GM12878 (cell line): ENCODE results near the gene SP3. TPM values are rescaled to one million over a fixed set of nuclear protein-coding genes. Genes with fewer than 3 reads are reported as not detected.

ENCODE experiments used
- ATAC-seq: fragments of 200-7000 bp; cut with Tn5 transposase; 3 replicates; pipeline ENCODE4 v1.9.1; 2020; ENCODE audit warnings: mild to moderate bottlenecking, moderate library complexity
- BruUV-seq: library from RNA; stranded (reverse); fragments of 400-500 nt; replicated peaks from 2 replicates; lab custom pipeline; 2021; lab: Mats Ljungman, UMichigan
- CTCF ChIA-PET: fragments of 300-600 bp; sonication (Branson Sonifier 250); formaldehyde crosslinking; extraction: SDS; loops from one replicate; lab custom pipeline; 2021; ENCODE audit warnings: inconsistent platforms; lab: Yijun Ruan, JAX
- POLR2A ChIA-PET: fragments of 350-600 bp; formaldehyde crosslinking; extraction: SDS; loops from one replicate; lab custom pipeline; 2021; ENCODE audit warnings: inconsistent platforms; lab: Charles Lee
- RAD21 ChIA-PET: fragments of 300-600 bp; sonication (Branson Sonifier 250); formaldehyde crosslinking; loops from one replicate; lab custom pipeline; 2023; ENCODE audit warnings: antibody characterized with exemption; ENCODE audit not compliant: unreplicated experiment; lab: Charles Lee
- SMC1A ChIA-PET: fragments of 300-600 bp; sonication (Branson Sonifier 250); formaldehyde crosslinking; loops from one replicate; lab custom pipeline; 2023; ENCODE audit not compliant: unreplicated experiment, uncharacterized antibody; lab: Charles Lee
- DNase-seq: peaks from one replicate; pipeline ENCODE4 v3.0.0-alpha.2; 2011; ENCODE audit warnings: low read depth, low spot score
- FAIRE-seq: peaks from 3 replicates; lab custom pipeline; 2011; peaks lifted over from hg19 to GRCh38; lab: Jason Lieb, UNC
- H2AFZ ChIP-seq: 2 replicates; pipeline ENCODE4 v1.6.0; 2011; ENCODE audit warnings: low read depth, low read length, control low read depth; ENCODE audit not compliant: control insufficient read depth
- H3K27ac ChIP-seq: 2 replicates; pipeline ENCODE4 v1.5.1; 2011; ENCODE audit warnings: control low read depth; ENCODE audit not compliant: control insufficient read depth, insufficient read depth
- H3K27me3 ChIP-seq, 2 experiments: replicated peaks in 1 of 2; 2 replicates each; pipeline versions ENCODE4 v1.6.0 to v1.6.1; 2011; ENCODE audit warnings: low read length in 1 of 2; ENCODE audit not compliant: control insufficient read depth in 2 of 2, insufficient read depth in 2 of 2
- H3K36me3 ChIP-seq, 2 experiments: 2 replicates each; pipeline ENCODE4 v1.5.1; 2011; ENCODE audit warnings: low read length in 1 of 2; ENCODE audit not compliant: control insufficient read depth in 2 of 2, insufficient read depth in 2 of 2
- H3K4me1 ChIP-seq: 2 replicates; pipeline ENCODE4 v1.6.1; 2011; ENCODE audit warnings: mild to moderate bottlenecking, low read length, moderate library complexity, mixed read lengths; ENCODE audit not compliant: control insufficient read depth, insufficient read depth
- H3K4me2 ChIP-seq: 2 replicates; pipeline ENCODE4 v1.6.0; 2011; ENCODE audit warnings: control low read depth; ENCODE audit not compliant: control insufficient read depth, insufficient read depth
- H3K4me3 ChIP-seq: fragments of 200-600 bp; sonication (generic); 2 replicates; pipeline ENCODE4 v1.5.1; 2016
- H3K79me2 ChIP-seq: 2 replicates; pipeline ENCODE4 v1.6.0; 2011; ENCODE audit warnings: low read length; ENCODE audit not compliant: control insufficient read depth, insufficient read depth
- H3K9ac ChIP-seq: 2 replicates; pipeline ENCODE4 v1.8.0; 2011; ENCODE audit warnings: low read length, control low read depth, mixed read lengths; ENCODE audit not compliant: control insufficient read depth, insufficient read depth
- H3K9me3 ChIP-seq: replicated peaks from 3 replicates; pipeline ENCODE4 v1.5.1; 2011; ENCODE audit warnings: mild to moderate bottlenecking, low read length; ENCODE audit not compliant: control insufficient read depth, insufficient read depth
- H4K20me1 ChIP-seq: 2 replicates; pipeline ENCODE4 v1.6.0; 2011; ENCODE audit not compliant: control insufficient read depth, insufficient read depth
- BCL11A ChIP-seq: IDR thresholded peaks from 2 replicates; pipeline ENCODE4 v1.6.1; 2011; ENCODE audit warnings: low read depth, low read length
- BHLHE40 ChIP-seq, 2 experiments: fragments of 450-650 bp in 1 of 2; IDR thresholded peaks; 2 replicates each; pipeline ENCODE4 v1.6.1; 2011 to 2017; ENCODE audit warnings: low read depth in 2 of 2, borderline replicate concordance in 1 of 2, improper control_type of control experiment in 1 of 2, low read length in 1 of 2, mild to moderate bottlenecking in 1 of 2
- CREB1 ChIP-seq: IDR thresholded peaks from 2 replicates; pipeline ENCODE4 v1.6.1; 2012; ENCODE audit warnings: low read depth, mild to moderate bottlenecking, inconsistent platforms
- ETV6 ChIP-seq, 2 experiments: fragments of 450-650 bp in 1 of 2; IDR thresholded peaks in 1 of 2; conservative IDR thresholded peaks in 1 of 2; 2 replicates each; pipeline ENCODE4 v1.6.1; 2014; ENCODE audit warnings: antibody characterized with exemption in 1 of 2, borderline replicate concordance in 1 of 2, low read depth in 1 of 2, mild to moderate bottlenecking in 1 of 2, moderate library complexity in 1 of 2
- EZH2 ChIP-seq: IDR thresholded peaks from 2 replicates; pipeline ENCODE4 v1.6.1; 2012; ENCODE audit warnings: low read depth, mild to moderate bottlenecking, control low read depth, inconsistent platforms, low read length, borderline replicate concordance; ENCODE audit not compliant: control insufficient read depth
- IKZF2 ChIP-seq, 2 experiments: fragments of 450-650 bp; IDR thresholded peaks; 2 replicates each; pipeline ENCODE4 v1.6.1; 2017; ENCODE audit warnings: mild to moderate bottlenecking in 2 of 2, moderate library complexity in 2 of 2
- KLF5 ChIP-seq: fragments of 450-650 bp; IDR thresholded peaks from 2 replicates; pipeline ENCODE4 v1.6.1; 2014; ENCODE audit warnings: mild to moderate bottlenecking; ENCODE audit not compliant: partially characterized antibody
- MYB ChIP-seq: fragments of 150-350 bp; IDR thresholded peaks from 2 replicates; pipeline ENCODE4 v1.6.1; 2014; ENCODE audit warnings: mild to moderate bottlenecking, low read depth, low read length, borderline replicate concordance
- NFYB ChIP-seq: IDR thresholded peaks from 2 replicates; pipeline ENCODE4 v1.6.1; 2011; ENCODE audit warnings: low read depth, mild to moderate bottlenecking, low read length, improper control_type of control experiment, moderate library complexity; ENCODE audit not compliant: insufficient read depth
- NRF1 ChIP-seq: conservative IDR thresholded peaks from 2 replicates; pipeline ENCODE4 v1.6.1; 2011; ENCODE audit warnings: mild to moderate bottlenecking, low read depth, low read length, improper control_type of control experiment
- SIX5 ChIP-seq: IDR thresholded peaks from 2 replicates; pipeline ENCODE4 v1.6.1; 2011; ENCODE audit warnings: mild to moderate bottlenecking, low read depth, low read length, moderate library complexity; ENCODE audit not compliant: severe bottlenecking
- TAF1 ChIP-seq: IDR thresholded peaks from 2 replicates; pipeline ENCODE4 v1.6.1; 2011; ENCODE audit warnings: mild to moderate bottlenecking, low read depth, low read length, borderline replicate concordance
- TBL1XR1 ChIP-seq: IDR thresholded peaks from 2 replicates; pipeline ENCODE4 v1.6.1; 2012; ENCODE audit warnings: low read depth, low read length, improper control_type of control experiment
- YY1 ChIP-seq: IDR thresholded peaks from 2 replicates; pipeline ENCODE4 v1.6.1; 2011; ENCODE audit warnings: low read depth, mild to moderate bottlenecking, low read length
- ZNF217 ChIP-seq: fragments of 450-650 bp; IDR thresholded peaks from 2 replicates; pipeline ENCODE4 v1.6.1; 2017; ENCODE audit warnings: antibody characterized with exemption, mild to moderate bottlenecking
- WGBS: methylation state at CpG from one replicate; pipeline ENCODE4 v1.1.6; 2016; ENCODE audit warnings: low lambda C conversion rate; ENCODE audit not compliant: insufficient replicate concordance, insufficient coverage; ENCODE audit errors: missing lambda C conversion rate; 5-methylcytosine and 5-hydroxymethylcytosine counted together
- in situ Hi-C: fragments of 300-500 bp; cut with MboI; formaldehyde crosslinking; loops from 9 replicates; pipeline ENCODE4 v1.14.3; 2018; ENCODE audit warnings: mixed read lengths
- intact Hi-C: fragments of 100-400 bp; cut with micrococcal nuclease; formaldehyde crosslinking; loops from one replicate; pipeline ENCODE4 v1.14.2; 2022; ENCODE audit not compliant: unreplicated experiment
- polyA plus RNA-seq, 11 experiments: library from polyadenylated mRNA; depleted of rRNA in 4 of 11; unstranded in 6 of 11; stranded (reverse) in 5 of 11; fragments of >200 nt; fragmentation: Nextera tagmentation in 4 of 11; fragmentation: Illumina TruSeq in 1 of 11; extraction: Ambion mirVana in 4 of 11; extraction: Trizol in 1 of 11; gene quantifications; 1 replicate in 1 of 11; 2 replicates in 10 of 11; pipeline versions ENCODE4 v1.2.1 to v1.2.3, GENCODE V29; 2011 to 2016; ENCODE audit warnings: inconsistent platforms in 2 of 11, missing spikeins in 2 of 11, low read depth in 1 of 11
- total RNA-seq, 4 experiments: library from RNA; depleted of rRNA in 3 of 4; stranded (reverse); fragments of >200 nt in 3 of 4; fragmentation: Illumina TruSeq in 1 of 4; extraction: Trizol in 1 of 4; gene quantifications; 2 replicates each; pipeline versions ENCODE4 v1.2.1 to v1.2.3, GENCODE V29; 2013 to 2021
- TF ChIP-seq, protein P1 (sequence below): fragments of 450-650 bp; conservative IDR thresholded peaks from 2 replicates; pipeline ENCODE4 v1.6.1; 2017; ENCODE audit warnings: mild to moderate bottlenecking, moderate library complexity
- TF ChIP-seq, protein P2 (sequence below): fragments of 450-650 bp; IDR thresholded peaks from 2 replicates; pipeline ENCODE4 v1.6.1; 2018; ENCODE audit warnings: borderline replicate concordance, mild to moderate bottlenecking; ENCODE audit not compliant: partially characterized antibody

The SP3 gene
- total and polyA plus RNA-seq, 10 of the 15 experiments (the other 5 are each of a cell fraction or from before 2014, with no cell fraction given): 9.9 to 87.6 (median 52.4) TPM

DNA sequence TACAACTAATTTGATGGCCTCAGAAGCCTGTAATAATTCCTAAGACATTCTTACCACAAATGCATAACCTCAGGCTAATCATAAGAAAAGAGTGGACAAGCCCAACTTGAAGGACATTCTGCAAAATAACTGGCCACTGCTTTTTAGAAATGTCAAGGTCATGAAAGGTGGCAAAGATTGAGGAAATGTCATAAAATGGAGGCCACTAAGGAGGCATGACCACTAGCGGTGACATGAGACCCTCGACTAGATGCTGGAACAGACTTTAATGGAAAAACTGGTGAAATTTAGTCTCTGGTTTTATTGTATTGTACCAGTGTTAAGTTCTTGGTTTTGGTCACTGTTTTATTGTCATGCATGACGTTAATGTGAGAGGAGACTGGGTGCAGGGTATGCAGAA lies 78.6 kb downstream of the SP3 start:
- in situ Hi-C loops: no loop called here
- Histone ChIP-seq H3K79me2 (no peaks in the 10 kb centered on the region), H3K4me1 (no peaks in the 10 kb centered on the region), H3K27ac (no peak overlapping the region), H3K9me3 (peaks cover 18% of the 10 kb centered on the region), H4K20me1 (no peaks in the 10 kb centered on the region), H2AFZ (no peak overlapping the region), H3K9ac (no peak overlapping the region), H3K4me2 (no peak overlapping the region), H3K36me3 (no peaks in the 10 kb centered on the region), H3K4me3 (no peak overlapping the region), H3K27me3 (no peaks in the 10 kb centered on the region)
- no TSS peak for BruUV-seq
- CTCF ChIA-PET: no interaction called here
- ATAC-seq (no peak), FAIRE-seq (no peak), DNase-seq (no peak)
- TF ChIP-seq NRF1: no peak
- no peak for TF ChIP-seq YY1
- TF ChIP-seq, protein P1, sequence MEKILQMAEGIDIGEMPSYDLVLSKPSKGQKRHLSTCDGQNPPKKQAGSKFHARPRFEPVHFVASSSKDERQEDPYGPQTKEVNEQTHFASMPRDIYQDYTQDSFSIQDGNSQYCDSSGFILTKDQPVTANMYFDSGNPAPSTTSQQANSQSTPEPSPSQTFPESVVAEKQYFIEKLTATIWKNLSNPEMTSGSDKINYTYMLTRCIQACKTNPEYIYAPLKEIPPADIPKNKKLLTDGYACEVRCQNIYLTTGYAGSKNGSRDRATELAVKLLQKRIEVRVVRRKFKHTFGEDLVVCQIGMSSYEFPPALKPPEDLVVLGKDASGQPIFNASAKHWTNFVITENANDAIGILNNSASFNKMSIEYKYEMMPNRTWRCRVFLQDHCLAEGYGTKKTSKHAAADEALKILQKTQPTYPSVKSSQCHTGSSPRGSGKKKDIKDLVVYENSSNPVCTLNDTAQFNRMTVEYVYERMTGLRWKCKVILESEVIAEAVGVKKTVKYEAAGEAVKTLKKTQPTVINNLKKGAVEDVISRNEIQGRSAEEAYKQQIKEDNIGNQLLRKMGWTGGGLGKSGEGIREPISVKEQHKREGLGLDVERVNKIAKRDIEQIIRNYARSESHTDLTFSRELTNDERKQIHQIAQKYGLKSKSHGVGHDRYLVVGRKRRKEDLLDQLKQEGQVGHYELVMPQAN: no peak
- no peak for TF ChIP-seq ZNF217
- no peak for TF ChIP-seq MYB
- no peak for TF ChIP-seq BCL11A
- no peak for TF ChIP-seq ETV6 (conservative IDR thresholded peaks at IDR 0.05 in 1 of 2, IDR thresholded peaks at IDR 0.05 in 1 of 2; ENCODE audit: borderline replicate concordance in 1 of 2, low read depth in 1 of 2)
- TF ChIP-seq NFYB: no peak
- no peak for TF ChIP-seq TBL1XR1
- no peak for TF ChIP-seq EZH2
- TF ChIP-seq IKZF2 (IDR thresholded peaks at IDR 0.05): no peak
- TF ChIP-seq, protein P2, sequence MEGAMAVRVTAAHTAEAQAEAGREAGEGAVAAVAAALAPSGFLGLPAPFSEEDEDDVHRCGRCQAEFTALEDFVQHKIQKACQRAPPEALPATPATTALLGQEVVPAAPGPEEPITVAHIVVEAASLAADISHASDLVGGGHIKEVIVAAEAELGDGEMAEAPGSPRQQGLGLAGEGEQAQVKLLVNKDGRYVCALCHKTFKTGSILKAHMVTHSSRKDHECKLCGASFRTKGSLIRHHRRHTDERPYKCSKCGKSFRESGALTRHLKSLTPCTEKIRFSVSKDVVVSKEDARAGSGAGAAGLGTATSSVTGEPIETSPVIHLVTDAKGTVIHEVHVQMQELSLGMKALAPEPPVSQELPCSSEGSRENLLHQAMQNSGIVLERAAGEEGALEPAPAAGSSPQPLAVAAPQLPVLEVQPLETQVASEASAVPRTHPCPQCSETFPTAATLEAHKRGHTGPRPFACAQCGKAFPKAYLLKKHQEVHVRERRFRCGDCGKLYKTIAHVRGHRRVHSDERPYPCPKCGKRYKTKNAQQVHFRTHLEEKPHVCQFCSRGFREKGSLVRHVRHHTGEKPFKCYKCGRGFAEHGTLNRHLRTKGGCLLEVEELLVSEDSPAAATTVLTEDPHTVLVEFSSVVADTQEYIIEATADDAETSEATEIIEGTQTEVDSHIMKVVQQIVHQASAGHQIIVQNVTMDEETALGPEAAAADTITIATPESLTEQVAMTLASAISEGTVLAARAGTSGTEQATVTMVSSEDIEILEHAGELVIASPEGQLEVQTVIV: no peak
- no peak for TF ChIP-seq KLF5
- no peak for TF ChIP-seq CREB1
- TF ChIP-seq TAF1: no peak
- TF ChIP-seq BHLHE40 (IDR thresholded peaks at IDR 0.05; ENCODE audit: borderline replicate concordance in 1 of 2, low read depth in 2 of 2, low read length in 1 of 2): no peak
- no peak for TF ChIP-seq SIX5
- intact Hi-C loops: no loop called here
- 28% methylated on average over 3 of the region's 3 CpGs for WGBS
- POLR2A ChIA-PET: no interaction called here
- RAD21 ChIA-PET: no interaction called here
- SMC1A ChIA-PET: interaction anchor here (1.0 kb wide), 1 partner anchor 29 kb away, joined by 3 read pairs; no protein-coding TSS in a partner anchor
